Activated T-cell treated with anti-CD3 and anti-CD28 coated beads for 4 hours (primary cell): ENCODE measurements around the gene IFI30.

Source experiments
- DNase-seq: peaks from one replicate; pipeline ENCODE4 v3.0.0-alpha.2; 2020

IFI30 gene

DNA sequence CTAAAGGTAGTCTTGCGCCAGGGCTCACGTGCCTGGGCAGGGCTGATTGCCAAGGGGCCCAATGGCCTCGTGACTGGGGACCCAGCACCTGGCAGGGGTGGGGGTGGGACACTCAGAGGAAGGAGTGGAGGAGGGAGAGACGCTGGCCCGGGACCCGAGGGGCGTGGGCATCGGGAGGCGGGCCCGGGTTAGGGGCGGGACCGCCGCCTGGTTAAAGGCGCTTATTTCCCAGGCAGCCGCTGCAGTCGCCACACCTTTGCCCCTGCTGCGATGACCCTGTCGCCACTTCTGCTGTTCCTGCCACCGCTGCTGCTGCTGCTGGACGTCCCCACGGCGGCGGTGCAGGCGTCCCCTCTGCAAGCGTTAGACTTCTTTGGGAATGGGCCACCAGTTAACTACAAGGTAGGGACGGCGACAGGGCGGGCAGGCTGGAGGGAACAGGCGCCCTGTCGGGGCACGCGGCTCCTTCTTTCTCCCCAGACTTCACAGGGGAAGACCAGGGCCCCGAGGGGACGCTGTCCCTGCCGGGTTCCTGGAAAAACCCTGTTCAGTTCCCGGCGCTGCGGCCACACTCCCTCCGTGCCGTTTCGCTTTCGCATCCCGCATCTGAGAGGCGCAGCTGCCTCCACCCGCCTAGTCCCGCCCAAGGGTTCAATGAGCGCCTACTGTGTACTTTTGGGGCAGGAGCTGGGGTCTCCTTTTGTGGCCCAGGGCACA is at the start of gene IFI30:
Gene IFI30, plus strand, starts transcription at position 242 of the 717 bp plus-strand sequence. Its CDS starts 29 bp downstream, at position 271.
- DNase-seq: peak; percentile 49

DNA sequence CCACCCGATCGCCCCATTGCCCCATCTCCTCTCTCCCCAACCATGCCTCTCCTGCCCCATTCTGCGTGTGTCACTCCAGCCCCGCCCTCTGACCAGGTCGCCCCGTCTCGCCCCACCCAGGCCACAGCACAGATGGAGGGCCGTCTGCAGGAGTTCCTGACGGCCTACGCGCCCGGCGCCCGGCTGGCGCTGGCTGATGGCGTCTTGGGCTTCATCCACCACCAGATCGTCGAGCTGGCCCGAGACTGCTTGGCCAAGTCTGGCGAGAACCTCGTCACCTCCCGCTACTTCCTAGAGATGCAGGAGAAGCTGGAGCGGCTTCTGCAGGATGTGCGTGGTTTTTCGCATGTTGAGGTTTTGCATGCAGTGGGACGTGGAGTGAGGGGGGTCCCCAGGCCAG is 49.8 kb upstream of the IFI30 start:
- no peak for DNase-seq

DNA sequence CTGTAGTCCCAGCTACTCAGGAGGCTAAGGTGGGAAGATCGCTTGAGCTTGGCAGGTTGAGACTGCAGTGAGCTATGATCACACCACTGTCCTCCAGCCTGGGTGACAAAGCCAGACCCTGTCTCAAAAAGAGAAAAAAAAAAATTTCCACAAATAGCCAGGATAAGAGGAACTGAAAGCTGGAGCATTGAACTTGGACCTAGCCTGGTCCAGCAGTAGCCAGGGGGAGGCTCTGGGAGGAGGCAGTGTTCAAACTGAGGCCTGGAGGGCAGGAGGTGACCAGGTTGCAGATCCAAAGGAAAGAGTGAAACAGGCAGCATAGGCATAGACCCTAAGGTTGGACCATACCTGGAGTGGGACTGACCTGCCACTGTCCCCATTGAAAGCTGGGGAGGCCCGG is 47.5 kb upstream of the IFI30 start:
- DNase-seq: no peak

GRCh38 chr19:18128044-18128443 is 45.6 kb upstream of the IFI30 start:
- DNase-seq: no peak

- DNase-seq: no peak
These were observed 44.8 kb upstream of the IFI30 start for GRCh38 chr19:18128805-18129204.

DNA sequence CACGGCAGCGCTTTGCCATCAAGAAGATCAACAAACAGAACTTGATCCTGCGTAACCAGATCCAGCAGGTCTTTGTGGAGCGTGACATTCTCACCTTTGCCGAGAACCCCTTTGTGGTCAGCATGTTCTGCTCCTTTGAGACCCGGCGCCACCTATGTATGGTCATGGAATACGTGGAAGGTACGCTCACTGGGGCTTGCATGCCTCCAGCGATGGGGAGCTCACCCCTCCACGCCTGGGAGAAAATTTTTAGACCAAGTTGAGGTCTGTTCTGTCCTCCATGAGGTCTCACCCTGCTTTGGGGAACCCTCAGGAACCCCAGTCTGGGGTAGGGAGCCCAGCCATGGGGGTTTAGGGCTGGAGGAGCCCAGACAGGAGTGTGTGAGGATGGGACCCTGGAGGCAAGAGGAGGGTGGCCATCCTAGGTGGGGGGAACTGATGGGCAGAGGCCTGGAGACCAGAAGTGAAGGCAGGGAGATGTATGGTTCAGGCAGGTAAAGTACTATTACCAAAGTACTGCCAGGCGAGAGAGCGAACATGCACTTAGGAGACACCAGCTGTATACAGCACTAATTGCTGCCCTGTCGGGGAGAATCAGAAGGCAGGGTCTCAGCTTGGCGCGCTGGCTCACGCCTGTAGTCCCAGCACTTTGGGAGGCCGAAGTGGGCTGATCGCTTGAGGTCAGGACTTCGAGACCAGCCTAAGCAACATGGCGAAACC is 42.9 kb upstream of the IFI30 start:
- DNase-seq: no peak

DNA sequence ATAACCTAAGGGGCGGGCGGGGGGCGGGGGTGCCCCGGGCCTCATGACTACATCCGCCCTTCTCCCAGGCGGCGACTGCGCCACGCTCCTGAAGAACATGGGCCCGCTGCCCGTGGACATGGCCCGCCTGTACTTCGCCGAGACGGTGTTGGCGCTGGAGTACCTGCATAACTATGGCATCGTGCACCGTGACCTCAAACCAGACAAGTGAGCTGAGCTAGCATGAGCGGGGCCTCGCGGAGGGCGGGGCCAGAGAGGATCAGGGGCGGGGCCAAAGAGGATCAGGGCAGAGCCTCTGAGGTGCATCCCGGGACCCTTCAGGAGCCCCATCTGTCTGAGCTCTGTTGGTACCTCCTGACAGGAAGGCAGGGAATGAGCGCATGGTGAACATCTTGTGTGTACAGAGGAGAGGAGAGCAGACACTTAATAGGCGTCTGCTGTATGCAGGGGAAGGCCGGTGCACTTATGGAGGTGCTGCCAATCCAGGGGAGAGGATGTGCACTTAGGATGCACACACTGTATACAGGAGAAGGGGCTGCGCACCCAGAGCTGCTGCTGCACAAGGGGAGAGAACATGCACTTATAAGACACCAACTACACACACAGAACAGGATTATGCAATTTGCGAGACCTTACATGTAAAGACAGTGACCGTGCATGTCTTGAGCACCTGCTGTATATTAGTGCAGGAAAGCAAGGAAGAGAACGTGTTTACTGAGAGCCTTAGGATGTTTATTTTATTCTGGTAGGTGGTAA is 41.6 kb upstream of the IFI30 start:
- DNase-seq: no peak

DNA sequence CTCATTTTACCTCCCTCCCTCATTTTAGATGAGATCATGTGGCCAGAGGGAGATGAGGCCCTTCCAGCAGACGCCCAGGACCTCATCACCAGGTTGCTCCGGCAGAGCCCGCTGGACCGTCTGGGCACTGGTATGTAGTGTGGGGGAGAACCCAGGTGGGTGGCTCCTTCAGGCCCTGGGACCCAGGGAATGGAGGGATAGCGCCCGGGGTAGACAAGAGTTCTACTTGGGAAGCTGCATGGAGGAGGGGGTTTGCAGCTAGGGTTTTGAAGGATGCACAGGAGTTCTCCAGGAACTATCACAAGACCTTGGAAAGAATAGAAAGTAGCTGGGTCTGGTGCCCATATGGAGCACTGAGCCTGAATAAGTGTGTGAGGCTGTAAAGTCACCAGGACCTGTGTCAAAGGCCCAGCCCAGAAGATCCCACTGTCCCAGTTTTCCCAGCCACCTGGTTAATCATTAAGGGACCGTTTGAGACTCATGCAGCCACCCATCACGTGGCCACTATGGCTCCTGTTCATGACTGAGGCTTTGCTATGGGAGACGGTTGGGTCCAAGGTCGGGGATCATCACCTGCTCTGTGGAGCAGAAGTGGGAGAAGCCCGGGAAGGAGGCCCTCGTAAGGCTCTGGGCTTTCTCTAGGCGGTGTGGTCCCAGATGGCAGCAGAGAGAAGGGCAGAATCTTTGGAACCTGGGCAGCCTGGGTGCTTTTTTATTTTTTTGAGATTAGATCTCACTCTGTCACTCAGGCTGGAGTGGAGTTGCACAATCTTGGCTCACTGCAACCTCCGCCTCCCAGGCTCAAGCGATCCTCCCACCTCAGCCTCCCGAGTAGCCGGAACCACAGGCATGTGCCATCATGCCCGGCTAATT is 37.7 kb upstream of the IFI30 start:
- no peak for DNase-seq

DNA sequence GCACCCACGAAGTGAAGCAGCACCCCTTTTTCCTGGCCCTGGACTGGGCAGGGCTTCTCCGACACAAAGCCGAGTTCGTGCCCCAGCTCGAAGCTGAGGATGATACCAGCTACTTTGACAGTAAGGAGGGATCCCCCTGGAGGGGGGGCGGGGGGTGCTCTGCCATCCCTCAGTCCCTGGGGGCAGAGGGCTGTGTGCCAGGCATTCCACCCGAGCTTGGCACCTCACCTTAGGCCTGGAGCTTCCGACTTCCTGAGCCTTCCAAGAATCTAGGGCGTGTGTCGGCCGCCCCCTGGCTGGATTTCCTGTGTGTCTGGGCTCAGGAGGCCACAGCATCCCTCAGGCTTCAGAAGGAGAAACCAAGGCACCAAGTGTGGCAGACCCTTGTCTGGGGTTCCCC is 36.4 kb upstream of the IFI30 start:
- no peak for DNase-seq

- DNase-seq: no peak
These were observed 35.8 kb upstream of the IFI30 start for GRCh38 chr19:18137657-18138339.

DNA sequence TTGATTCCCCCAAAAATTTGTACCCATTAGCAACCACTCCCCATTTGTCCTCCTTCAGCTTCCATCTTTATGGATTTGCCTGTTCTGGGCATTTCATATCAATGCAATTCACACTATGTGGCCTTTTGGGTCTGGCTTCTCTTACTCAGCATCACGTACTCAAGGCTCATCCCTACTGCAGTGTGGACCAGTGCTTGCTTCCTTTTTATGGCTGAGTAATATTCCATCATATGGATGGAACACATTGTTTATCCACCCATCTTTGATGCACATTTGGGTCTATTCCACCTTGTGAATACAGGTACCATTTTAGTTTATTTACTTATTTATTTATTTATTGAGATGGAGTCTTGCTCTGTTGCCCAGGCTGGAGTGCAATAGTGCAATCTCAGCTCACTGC is 33.1 kb upstream of the IFI30 start:
- DNase-seq: no peak

DNA sequence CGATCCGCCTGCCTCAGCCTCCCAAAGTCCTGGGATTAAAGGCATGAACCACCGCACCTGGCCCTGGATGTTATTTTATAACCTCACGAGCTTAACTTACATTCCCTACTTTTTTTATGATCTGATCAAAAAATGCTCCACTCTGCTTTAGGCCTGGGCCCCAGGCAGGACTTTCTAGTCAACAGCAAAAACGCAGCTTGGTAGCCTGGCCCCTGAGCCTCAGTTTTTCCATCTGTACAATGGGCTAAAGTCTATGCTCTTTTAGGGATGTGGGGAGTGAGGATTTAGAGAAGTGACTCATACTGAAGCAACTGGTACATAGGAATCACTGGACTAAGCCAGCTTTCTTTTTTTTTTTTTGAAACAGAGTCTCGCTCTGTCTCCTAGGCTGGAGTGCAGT is 32.6 kb upstream of the IFI30 start:
- no peak for DNase-seq

- DNase-seq: no peak
These were observed 29.7 kb upstream of the IFI30 start for GRCh38 chr19:18143902-18144301.

GRCh38 chr19:18144361-18144760 is 29.3 kb upstream of the IFI30 start:
- DNase-seq: no peak

DNA sequence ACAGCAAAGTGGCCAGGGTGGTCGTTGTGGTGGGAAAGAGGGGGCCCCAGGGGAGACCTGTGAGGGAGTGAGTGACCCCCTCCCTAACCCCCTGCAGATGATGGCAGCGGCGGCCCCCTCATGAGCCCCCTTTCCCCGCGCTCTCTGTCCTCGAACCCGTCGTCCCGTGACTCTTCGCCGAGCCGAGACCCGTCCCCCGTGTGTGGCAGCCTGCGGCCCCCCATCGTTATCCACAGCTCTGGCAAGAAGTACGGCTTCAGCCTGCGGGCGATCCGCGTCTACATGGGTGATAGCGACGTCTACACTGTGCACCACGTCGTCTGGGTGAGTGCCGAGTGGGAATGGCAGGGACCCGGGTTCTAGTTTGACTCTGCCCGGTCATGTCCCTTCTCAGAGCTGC is 28.7 kb upstream of the IFI30 start:
- no peak for DNase-seq

- DNase-seq: no peak
These were observed 28.1 kb upstream of the IFI30 start for GRCh38 chr19:18145391-18145999.

GRCh38 chr19:18147396-18147795 is 26.2 kb upstream of the IFI30 start:
- DNase-seq: no peak

DNA sequence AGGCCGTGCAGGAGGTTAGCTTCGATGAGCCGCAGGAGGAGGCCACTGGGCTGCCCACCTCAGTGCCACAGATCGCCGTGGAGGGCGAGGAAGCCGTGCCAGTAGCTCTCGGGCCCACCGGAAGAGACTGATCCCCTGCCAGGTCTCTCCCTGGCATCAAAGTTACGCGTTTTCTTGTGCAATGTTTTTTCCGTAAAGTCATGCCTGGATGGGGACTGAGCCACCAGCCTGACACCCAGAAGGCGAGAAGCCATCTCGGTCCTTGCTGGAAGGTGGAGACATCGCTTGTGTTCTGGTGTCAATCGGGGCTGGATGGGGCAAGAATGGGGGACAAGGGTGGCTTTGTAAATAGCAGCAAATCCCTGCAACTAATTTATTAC is 24.0 kb upstream of the IFI30 start:
- no peak for DNase-seq

DNA sequence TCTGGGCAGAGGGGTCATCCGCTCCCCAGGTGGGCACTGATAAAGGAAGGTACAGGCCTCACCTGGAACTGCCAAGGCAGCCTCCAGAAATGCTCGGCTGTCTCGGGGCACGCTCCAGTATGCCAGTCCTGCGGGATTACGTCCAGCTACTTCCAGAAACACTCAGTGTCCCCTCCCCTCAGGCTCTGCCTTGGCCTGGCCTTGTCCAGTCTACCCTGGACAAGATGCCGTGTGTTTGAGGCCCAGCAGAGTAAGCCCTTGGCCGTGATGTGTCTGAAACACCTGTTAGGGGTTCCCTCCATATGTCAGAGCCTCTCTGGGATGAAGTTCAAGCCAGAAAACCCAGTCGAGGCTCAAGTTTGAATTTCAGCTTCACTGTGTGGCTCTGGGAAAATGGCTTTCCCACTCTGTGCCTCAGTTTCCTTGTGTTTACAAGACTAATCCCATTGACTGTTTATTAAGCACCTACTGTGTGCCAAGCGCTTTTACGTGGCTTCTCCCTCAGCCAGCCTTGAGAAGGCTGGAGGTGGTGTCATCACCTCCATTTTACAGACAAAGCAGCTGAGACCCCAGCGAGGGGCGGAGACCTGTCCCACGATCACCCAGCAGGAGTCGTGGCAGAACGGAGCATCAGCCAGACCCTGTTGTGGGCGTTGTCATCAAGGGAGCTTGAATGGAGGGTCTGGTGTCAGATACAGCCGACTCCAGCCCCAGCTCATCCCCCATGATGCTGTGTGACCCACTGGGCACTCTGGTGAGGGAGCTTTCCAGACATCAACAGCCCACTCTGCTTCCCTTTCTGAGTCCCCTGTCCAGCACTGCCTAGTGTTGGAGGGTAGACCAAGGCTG is 22.6 kb upstream of the IFI30 start:
- DNase-seq: no peak

DNA sequence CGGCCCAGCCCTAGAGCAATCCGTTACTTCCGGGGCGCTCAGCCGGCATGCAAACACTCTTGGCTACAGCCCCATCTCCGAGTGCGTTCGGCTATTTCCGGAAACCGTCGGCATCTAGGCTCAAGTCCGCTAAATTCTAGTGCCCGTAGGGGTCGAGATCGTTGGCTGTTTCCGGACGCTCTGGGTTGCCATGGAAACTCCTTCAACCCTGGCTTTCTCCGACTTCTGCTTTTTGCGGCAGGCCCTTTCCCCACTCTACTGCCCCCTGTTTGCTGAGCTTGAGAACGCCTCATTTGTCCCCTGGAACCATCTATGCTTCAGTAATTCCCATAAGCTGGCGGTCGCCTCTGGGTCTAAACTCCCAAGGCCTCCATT is 21.2 kb upstream of the IFI30 start:
- DNase-seq: peak; percentile 92
